ENCODE measurements around the gene BSG.

BSG gene

GRCh38 chr19:539429-540030, 32.9 kb upstream of the BSG start:
- Histone ChIP-seq H3K27ac (ENCODE audit: extremely low read depth, low read depth, low read length) (no peak overlapping the region), H3K36me3 (ENCODE audit: control insufficient read depth in 2 of 2, insufficient read depth in 1 of 2, low read length in 2 of 2) (peaks cover 6 to 61% of the 10 kb centered on the region in 2 experiments; a peak in 2 of 3 replicates), H3K4me3 (ENCODE audit: low read depth, low read length) (no peak overlapping the region), H3K4me1 (ENCODE audit: control insufficient read depth, insufficient read depth, low read length) (no peaks in the 10 kb centered on the region), H3K9me3 (ENCODE audit: control insufficient read depth, insufficient read depth, low read depth, low read length) (no peaks in the 10 kb centered on the region)
- TF ChIP-seq ZNF521 (tag by site-specific recombination; IDR thresholded peaks at IDR 0.05), result no peak
- no peak for TF ChIP-seq ZNF571 (tag by site-specific recombination; IDR thresholded peaks at IDR 0.05)
- ChIA-PET CTCF (interaction anchor here (1.3 kb wide), 1 partner anchor 28 kb away, joined by 3 read pairs; no protein-coding TSS in a partner anchor), POLR2A (no interaction called here)

GRCh38 chr19:540867-541637, 31.3 kb upstream of the BSG start:
- Histone ChIP-seq H3K27ac (ENCODE audit: extremely low read depth, low read depth, low read length) (no peak overlapping the region), H3K9me3 (ENCODE audit: control insufficient read depth, insufficient read depth, low read depth, low read length) (no peaks in the 10 kb centered on the region), H3K4me3 (ENCODE audit: low read depth, low read length) (no peak overlapping the region), H3K36me3 (ENCODE audit: control insufficient read depth in 2 of 2, insufficient read depth in 1 of 2, low read length in 2 of 2) (peaks cover 6 to 47% of the 10 kb centered on the region in 2 experiments; a peak in 2 of 3 replicates), H3K4me1 (ENCODE audit: control insufficient read depth, insufficient read depth, low read length) (no peaks in the 10 kb centered on the region)
- CTCF ChIA-PET, result interaction anchor here (0.8 kb wide), 1 partner anchor 193 kb away, joined by 4 read pairs; no protein-coding TSS in a partner anchor
- TF ChIP-seq KLF1 (tag by site-specific recombination; IDR thresholded peaks at IDR 0.05), result peak; percentile 93
- TF ChIP-seq ZNF677 (tag by site-specific recombination; IDR thresholded peaks at IDR 0.05), result no peak
- POLR2A ChIA-PET, result interaction anchor here (0.6 kb wide), 1 partner anchor 15 kb away, joined by 3 read pairs; no protein-coding TSS in a partner anchor

- ChIA-PET CTCF (interaction anchor here (0.6 to 1.3 kb wide), 3 partner anchors 9 to 193 kb away, joined by 4 to 5 read pairs (median 5); no protein-coding TSS in a partner anchor), POLR2A (no interaction called here)
- no peaks in the 10 kb centered on the region for H3K4me1 ChIP-seq (ENCODE audit: control insufficient read depth, insufficient read depth, low read length)
- H3K9me3 ChIP-seq (ENCODE audit: control insufficient read depth, insufficient read depth, low read depth, low read length), result no peaks in the 10 kb centered on the region
- H3K27ac ChIP-seq (ENCODE audit: extremely low read depth, low read depth, low read length), result no peak overlapping the region
- no peak overlapping the region for H3K4me3 ChIP-seq (ENCODE audit: low read depth, low read length)
- TF ChIP-seq ZNF335 (tag by site-specific recombination; conservative IDR thresholded peaks at IDR 0.05) (no peak), ZBTB6 (tag by site-specific recombination; IDR thresholded peaks at IDR 0.05) (no peak), ZBTB10 (tag by site-specific recombination; IDR thresholded peaks at IDR 0.05) (no peak), ZNF37A (tag by site-specific recombination; IDR thresholded peaks at IDR 0.05) (no peak), ZNF48 (tag by site-specific recombination; IDR thresholded peaks at IDR 0.05) (no peak), YY2 (tag by site-specific recombination; IDR thresholded peaks at IDR 0.05) (no peak), ZNF529 (tag by site-specific recombination; IDR thresholded peaks at IDR 0.05; ENCODE audit: insufficient replicate concordance) (no peak), MEIS1 (CRISPR knock-in tag; IDR thresholded peaks at IDR 0.05; ENCODE audit: borderline replicate concordance) (no peak), PRDM6 (tag by site-specific recombination; IDR thresholded peaks at IDR 0.05) (no peak), ZNF560 (tag by site-specific recombination; IDR thresholded peaks at IDR 0.05; ENCODE audit: borderline replicate concordance) (no peak)
- peaks cover 6 to 41% of the 10 kb centered on the region in 2 experiments; a peak in 2 of 3 replicates for H3K36me3 ChIP-seq (ENCODE audit: control insufficient read depth in 2 of 2, insufficient read depth in 1 of 2, low read length in 2 of 2)
These were observed 30.7 kb upstream of the BSG start for GRCh38 chr19:541699-542098.
